KOPT-K1 (cell line): ENCODE data around the gene ACSL1.

ENCODE experiments used
- H3K27ac ChIP-seq: fragments of 200-600 bp; sonication (generic); 2 replicates; pipeline ENCODE4 v1.5.1; 2016; ENCODE audit warnings: antibody characterized with exemption, mild to moderate bottlenecking, low read depth, low read length; ENCODE audit not compliant: poor library complexity, severe bottlenecking
- H3K36me3 ChIP-seq: fragments of 200-600 bp; sonication (generic); 2 replicates; pipeline ENCODE4 v1.5.1; 2017; ENCODE audit warnings: antibody characterized with exemption, mild to moderate bottlenecking, low read length, moderate library complexity; ENCODE audit not compliant: insufficient read depth
- H3K9me3 ChIP-seq: fragments of 200-600 bp; sonication (generic); 2 replicates; pipeline ENCODE4 v1.5.1; 2017; ENCODE audit warnings: antibody characterized with exemption, low read length, mild to moderate bottlenecking; ENCODE audit not compliant: insufficient read depth, poor library complexity, severe bottlenecking

Gene ACSL1, protein sequence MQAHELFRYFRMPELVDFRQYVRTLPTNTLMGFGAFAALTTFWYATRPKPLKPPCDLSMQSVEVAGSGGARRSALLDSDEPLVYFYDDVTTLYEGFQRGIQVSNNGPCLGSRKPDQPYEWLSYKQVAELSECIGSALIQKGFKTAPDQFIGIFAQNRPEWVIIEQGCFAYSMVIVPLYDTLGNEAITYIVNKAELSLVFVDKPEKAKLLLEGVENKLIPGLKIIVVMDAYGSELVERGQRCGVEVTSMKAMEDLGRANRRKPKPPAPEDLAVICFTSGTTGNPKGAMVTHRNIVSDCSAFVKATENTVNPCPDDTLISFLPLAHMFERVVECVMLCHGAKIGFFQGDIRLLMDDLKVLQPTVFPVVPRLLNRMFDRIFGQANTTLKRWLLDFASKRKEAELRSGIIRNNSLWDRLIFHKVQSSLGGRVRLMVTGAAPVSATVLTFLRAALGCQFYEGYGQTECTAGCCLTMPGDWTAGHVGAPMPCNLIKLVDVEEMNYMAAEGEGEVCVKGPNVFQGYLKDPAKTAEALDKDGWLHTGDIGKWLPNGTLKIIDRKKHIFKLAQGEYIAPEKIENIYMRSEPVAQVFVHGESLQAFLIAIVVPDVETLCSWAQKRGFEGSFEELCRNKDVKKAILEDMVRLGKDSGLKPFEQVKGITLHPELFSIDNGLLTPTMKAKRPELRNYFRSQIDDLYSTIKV

DNA sequence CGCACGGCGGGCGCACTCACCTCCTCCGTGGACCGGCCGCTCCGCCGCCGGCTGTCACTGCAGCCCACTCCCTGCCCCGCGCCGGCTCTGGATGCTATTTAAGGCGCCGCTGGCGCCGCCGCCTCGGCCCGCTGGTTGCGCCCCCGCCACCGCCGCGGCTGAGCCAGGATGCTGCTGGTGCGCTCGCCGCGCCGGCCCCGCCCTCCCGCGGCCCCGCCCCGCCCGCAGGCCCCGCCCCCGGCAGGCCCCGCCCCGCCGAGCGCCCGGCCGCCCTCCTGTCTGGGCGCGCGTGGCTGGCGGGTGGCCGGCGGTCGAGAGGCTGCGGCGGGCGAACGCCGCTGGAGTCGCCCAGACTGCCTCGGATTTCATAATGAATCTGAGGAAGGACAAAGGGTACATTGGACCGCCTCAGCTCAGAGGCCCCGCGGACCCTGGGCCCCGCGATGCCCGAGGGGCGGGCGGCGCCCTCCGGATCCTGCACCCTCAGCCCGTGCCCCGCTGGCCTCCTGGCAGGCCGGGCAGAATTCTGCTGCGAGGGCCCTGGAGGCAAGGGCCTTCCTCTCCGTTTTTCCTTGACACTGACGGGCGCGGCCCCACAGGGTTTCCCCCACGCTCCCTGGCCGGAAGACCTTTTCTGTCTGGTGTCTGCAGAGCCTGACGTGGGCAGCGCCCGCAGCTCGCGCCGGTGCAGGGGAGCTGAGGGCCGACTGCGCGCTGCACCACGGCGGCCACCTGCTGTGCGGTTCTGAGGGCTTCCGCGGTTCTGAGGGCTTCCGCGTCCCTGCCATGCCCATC lies at the start of gene ACSL1:
TSS of gene ACSL1 (minus strand) at position 73 of the 795 bp plus-strand sequence. CDS start 22,454 bp downstream, outside the sequence.
- Histone ChIP-seq H3K36me3 (no peaks in the 10 kb centered on the region), H3K9me3 (no peaks in the 10 kb centered on the region), H3K27ac (peak within 1 kb of the TSS; percentile 43)

DNA sequence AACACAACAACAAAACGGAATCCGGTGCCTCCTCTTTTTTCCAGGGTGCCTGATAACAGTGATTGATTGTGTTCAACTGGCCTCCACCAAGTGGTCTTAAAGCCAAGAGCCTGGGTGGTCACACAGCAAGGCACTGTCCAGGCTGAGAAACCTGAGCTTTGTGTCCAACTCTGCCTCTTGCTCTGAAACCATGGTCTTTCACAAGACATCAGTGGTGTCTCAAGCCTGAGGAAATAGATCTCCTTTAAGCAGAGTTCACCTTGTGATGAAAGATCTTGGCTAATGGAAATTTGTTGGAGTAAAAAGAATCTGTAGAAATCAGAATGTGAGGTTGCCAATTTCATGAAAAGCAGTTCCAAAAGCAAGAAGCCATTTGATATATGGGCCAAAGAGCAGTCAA lies 47.3 kb upstream of the ACSL1 start:
- Histone ChIP-seq H3K36me3 (no peaks in the 10 kb centered on the region), H3K27ac (no peak overlapping the region), H3K9me3 (no peaks in the 10 kb centered on the region)

DNA sequence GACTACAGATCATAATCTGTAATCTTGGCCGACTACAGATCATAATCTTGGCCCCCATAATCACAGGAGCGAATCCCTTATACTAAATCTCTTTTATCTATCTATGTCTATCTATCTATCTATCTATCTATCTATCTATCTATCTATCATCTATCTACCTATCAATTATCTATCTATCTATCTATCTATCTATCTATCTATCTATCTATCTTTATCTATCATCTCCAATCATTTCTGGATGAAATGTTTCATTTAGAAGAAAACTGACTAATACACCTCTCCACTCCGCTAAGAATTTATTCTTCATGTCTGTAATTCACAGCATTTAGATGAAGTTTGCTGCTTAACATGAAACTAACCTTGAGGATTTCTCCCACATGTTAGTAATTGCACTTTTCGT lies 45.0 kb upstream of the ACSL1 start:
- H3K27ac ChIP-seq: no peak overlapping the region
- H3K36me3 ChIP-seq: no peaks in the 10 kb centered on the region
- H3K9me3 ChIP-seq: no peaks in the 10 kb centered on the region

DNA sequence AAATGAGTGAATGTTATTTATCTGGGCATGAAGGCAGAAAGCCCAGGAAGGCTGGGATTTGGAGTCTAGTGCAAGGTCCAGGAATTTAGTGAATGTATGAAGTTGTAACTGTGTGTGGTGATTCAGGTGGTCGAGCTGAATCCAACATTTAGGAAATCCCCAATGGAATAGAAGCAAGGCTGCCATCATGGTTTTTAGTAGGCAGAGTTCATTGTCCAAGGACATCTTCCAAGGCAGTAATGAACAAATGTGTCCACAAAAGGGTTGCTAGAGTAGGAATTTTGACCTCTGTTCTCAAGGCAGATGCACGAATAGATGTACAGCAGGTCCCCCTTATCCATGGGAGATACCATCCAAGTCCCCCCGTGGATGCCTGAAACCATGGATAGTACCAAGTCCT lies 42.9 kb upstream of the ACSL1 start:
- H3K36me3 ChIP-seq: no peaks in the 10 kb centered on the region
- no peaks in the 10 kb centered on the region for H3K9me3 ChIP-seq
- H3K27ac ChIP-seq: no peak overlapping the region

DNA sequence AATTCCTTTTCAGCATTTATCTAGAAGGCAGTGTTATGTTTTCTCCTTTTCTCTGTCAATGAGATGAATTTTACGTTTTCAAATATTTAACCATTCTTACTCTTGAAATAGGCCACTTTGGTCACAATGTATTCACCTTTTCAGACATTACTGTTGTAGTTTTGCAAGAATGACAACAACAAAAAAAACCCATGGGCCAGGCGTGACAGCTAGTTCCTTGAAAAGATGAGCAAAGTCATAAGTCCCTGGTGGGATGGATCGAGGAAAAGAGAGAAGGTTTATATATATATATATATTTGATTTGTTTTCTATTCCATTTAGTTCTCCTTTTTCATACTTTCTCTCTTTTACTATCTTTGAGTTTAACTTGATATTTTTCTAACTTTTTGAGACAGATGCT lies 38.1 kb upstream of the ACSL1 start:
- no peaks in the 10 kb centered on the region for H3K9me3 ChIP-seq
- no peaks in the 10 kb centered on the region for H3K36me3 ChIP-seq
- H3K27ac ChIP-seq: no peak overlapping the region

DNA sequence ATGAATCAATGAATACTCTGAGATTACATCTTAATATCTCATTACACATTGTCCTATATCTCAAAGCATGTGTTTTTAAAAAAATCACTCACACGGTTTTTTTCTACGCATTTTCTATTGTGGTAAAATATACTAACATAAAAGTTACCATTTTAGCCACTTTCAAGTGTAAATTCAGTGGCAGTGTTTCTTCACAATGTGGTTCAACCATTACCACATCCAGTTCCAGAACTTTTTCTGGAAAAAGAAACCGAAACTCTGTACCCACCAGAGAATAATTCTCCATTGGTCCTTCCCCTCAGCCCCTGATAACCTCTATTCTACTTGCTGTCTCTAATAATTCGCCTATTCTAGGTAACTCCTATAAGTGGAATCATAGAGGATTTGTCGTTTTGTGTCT lies 35.3 kb upstream of the ACSL1 start:
- Histone ChIP-seq H3K36me3 (no peaks in the 10 kb centered on the region), H3K9me3 (no peaks in the 10 kb centered on the region), H3K27ac (no peak overlapping the region)

DNA sequence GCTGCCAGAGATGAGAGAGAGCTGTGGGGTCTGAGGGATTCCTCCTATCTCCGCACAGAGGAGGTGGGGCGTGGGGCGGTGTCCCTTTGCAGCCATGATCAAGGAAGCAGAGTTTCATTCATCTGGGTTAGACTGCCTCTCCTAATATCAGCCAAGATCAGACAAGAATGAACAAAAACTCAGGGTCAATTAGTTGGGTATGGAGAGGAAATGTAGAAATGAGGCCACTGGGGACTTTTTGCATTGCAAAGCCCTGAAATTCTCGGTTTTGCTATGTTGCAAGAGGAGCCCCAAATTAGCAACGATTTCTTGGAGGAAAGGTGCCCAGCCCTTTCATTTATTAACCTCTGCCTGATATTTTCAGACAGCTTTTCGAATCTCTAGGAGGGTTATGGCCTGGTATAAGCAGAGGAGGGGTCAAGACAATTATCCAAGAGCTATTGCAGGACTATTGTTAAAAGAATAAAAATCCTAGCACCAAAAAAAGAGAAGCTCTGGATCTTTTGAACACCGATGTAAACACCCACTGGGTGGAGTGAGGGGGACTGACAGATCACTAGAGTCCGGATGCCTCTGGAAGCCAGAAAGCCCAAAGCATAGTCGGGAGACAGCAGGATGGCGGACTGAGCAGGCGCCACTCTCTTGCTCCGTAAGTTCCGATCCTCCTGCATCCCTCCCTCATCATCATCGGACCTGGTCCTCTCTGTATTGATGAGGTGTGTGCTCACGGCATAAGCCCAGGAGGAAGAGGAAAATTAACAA lies 34.4 kb upstream of the ACSL1 start:
- H3K27ac ChIP-seq: no peak overlapping the region
- H3K36me3 ChIP-seq: no peaks in the 10 kb centered on the region
- no peaks in the 10 kb centered on the region for H3K9me3 ChIP-seq

DNA sequence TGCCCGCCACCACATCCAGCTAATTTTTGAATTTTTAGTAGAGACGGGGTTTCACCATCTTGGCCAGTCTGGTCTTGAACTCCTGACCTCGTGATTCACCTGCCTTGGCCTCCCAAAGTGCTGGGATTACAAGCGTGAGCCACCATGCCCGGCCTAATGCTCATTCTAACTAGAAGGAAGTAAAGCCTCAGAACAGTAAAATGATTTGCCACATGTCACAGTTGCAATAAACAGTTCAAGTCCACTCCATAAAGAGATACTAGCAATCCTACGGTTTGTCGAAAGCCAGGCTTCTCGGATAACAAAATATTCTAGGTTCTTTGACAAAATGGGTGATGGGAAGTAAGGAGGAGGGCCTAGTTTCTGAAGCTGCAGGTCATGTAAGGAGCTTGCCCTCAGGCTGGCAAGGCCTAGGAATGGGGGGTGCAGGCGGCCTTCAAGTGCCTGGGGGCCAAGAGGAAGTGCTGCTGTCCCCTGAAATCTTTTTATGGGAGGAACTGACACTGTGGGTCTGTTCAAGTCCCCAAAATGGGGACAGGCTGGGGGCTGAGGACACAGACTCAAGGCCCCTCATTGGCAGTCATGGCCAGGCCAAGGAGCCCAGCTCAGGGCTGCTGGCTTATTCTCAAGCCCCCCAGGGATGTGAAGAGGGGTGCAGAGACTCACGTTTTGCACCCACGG lies 31.8 kb upstream of the ACSL1 start:
- no peaks in the 10 kb centered on the region for H3K36me3 ChIP-seq
- H3K9me3 ChIP-seq: no peaks in the 10 kb centered on the region
- H3K27ac ChIP-seq: no peak overlapping the region

DNA sequence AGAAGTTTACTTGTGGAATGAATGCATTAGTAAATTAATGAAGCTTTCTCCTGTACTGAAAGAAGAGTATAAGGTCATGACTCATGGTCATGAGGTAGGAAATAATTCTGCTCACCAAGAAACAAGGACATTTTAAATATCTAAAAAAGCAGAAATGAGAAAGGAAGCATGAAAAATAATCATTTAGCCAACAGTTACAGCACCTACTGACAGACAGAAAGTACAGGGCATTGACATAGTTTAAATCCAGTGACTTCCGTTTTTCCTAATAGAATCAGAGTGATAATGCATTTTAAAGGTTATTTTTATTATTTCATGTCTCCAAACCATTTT lies 30.5 kb upstream of the ACSL1 start:
- H3K36me3 ChIP-seq: no peaks in the 10 kb centered on the region
- H3K9me3 ChIP-seq: no peaks in the 10 kb centered on the region
- no peak overlapping the region for H3K27ac ChIP-seq

DNA sequence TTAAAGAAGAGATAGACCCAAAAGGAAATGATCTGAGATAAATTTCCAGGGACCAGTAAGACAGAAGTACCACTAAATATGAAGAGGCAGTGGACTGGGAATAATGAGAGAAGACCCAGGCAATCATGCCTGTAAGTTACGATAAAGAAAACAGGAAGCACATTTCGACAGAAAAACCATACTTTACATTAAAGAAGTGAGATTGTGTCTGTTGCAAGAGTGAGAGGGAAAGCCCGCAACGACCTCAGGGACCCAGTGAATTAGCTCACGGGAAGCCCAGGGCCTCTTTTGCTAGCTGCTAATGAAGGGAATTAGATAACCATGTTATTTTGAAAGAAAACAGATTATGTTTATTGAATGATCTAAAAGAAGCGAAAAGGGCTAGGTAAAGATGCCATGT lies 28.9 kb upstream of the ACSL1 start:
- H3K27ac ChIP-seq: no peak overlapping the region
- no peaks in the 10 kb centered on the region for H3K9me3 ChIP-seq
- no peaks in the 10 kb centered on the region for H3K36me3 ChIP-seq

DNA sequence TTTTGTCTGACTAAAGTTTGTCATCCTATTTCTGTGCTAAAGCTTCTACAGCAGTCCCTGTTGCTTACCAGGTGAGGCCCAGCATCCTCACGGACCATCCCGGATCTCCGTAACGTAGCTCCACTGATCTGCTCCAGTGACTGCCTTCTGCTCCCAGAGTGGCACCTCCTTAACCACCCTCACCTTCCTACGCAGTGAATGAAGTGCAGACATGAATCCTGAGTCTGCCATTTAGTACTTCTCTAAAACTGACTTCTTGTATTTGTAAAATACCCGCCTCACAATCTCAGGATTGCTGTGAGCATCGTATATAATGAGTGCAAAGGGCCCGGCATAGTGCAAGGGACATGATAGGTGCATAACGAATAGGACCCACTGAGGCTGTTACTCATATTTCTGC lies 27.7 kb upstream of the ACSL1 start:
- H3K9me3 ChIP-seq: no peaks in the 10 kb centered on the region
- no peak overlapping the region for H3K27ac ChIP-seq
- H3K36me3 ChIP-seq: no peaks in the 10 kb centered on the region

DNA sequence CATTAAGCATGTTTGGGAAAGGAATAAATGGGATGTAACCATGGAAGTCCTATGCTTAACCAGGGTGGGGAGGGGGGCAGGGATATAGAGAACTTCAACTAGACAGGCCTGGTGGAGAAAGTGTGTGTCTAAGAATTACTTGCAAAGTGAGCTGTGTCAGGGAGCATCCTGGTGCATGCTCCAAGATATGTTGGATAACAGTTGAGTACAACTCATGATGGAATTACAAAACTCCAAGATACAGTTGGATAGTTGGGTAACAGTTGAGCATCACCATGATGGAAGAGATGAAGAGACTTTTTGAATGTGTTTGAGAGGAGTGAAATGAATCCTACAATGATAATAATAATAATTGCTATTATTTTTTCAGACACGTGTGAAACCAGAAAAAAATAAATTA lies 26.1 kb upstream of the ACSL1 start:
- no peaks in the 10 kb centered on the region for H3K36me3 ChIP-seq
- H3K9me3 ChIP-seq: no peaks in the 10 kb centered on the region
- no peak overlapping the region for H3K27ac ChIP-seq

DNA sequence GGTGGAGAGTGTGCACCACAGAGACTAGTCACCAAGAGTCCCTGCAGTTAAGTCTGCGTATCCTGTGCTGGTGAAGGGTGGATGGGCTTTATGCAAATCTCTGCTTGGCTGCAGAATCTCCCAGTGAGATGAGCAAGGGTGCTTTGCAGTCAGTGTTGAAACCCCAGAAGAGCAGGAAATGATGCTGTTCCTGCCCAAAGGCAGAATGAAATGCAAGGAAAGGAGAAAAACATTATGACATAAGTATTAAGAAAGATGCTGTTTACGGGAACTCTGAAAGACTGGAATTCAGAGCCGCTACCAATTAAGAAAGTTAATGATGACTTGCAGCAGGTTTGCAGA lies 25.4 kb upstream of the ACSL1 start:
- H3K27ac ChIP-seq: no peak overlapping the region
- no peaks in the 10 kb centered on the region for H3K36me3 ChIP-seq
- H3K9me3 ChIP-seq: no peaks in the 10 kb centered on the region

DNA sequence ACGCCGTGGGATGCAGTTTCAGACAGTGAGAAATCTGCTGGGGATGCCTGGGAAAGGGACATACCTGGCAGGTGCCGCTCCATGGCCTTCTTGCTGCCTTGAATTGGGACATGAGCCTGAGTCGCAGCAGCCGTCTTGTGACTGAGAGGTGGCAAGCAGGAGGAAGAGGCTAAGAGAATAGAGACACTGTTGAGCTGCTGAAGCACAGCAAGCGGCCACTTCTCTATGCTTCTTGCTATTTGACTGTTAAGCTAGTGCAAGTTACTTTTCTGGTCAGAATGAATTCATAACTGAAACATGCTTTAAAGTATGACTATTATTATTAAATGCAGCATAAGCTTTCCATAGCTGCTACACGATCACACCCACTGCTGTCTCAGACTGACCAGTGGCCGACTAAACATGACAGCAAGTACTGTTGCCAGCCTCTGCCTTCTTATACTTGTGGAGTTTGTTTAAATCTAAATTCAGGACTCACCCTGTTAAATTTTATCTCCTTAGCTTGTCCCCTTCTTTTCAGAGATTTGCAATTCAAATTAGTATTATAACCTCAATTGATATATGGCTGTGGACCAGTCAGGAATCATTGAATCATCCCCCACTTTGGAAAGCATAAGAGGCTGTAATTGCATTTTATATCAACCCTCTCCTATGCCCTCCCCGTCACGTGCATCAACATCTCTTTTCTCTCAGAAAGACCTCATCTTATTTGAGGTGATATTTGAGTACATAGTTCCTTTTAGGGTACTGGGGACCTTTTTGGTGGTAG lies 24.8 kb upstream of the ACSL1 start:
- Histone ChIP-seq H3K36me3 (no peaks in the 10 kb centered on the region), H3K9me3 (no peaks in the 10 kb centered on the region), H3K27ac (no peak overlapping the region)
